ENCODE results near the gene FAM240B.

DNA sequence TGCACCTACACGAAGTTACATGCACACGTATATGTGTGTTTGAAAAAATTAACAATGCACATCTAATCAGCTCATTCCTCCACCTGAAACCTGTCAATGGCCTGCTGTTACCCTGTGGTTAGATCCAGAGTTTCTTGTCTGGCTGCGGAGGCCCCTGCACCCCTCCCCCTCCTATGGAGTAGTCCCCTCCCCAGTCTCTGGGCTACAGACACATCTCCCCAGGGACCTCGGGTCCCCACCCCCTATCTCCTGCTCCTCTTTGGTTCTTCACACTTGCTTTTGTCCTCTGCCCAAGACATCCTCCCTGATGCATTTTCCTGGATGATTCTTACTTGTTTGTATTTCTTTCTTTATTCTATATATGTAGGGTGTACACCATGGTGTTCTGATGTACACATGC is 27.2 kb downstream of the FAM240B start:
- TF ChIP-seq, protein P1, sequence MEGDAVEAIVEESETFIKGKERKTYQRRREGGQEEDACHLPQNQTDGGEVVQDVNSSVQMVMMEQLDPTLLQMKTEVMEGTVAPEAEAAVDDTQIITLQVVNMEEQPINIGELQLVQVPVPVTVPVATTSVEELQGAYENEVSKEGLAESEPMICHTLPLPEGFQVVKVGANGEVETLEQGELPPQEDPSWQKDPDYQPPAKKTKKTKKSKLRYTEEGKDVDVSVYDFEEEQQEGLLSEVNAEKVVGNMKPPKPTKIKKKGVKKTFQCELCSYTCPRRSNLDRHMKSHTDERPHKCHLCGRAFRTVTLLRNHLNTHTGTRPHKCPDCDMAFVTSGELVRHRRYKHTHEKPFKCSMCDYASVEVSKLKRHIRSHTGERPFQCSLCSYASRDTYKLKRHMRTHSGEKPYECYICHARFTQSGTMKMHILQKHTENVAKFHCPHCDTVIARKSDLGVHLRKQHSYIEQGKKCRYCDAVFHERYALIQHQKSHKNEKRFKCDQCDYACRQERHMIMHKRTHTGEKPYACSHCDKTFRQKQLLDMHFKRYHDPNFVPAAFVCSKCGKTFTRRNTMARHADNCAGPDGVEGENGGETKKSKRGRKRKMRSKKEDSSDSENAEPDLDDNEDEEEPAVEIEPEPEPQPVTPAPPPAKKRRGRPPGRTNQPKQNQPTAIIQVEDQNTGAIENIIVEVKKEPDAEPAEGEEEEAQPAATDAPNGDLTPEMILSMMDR (conservative IDR thresholded peaks at IDR 0.05): no peak
- TF ChIP-seq EZH2 (IDR thresholded peaks at IDR 0.05; ENCODE audit: low read depth): no peak
